RWPE1 (cell line): ENCODE measurements around the gene ATXN8OS.
"Not testable (repeated sequence)": the region's sequence is repeated elsewhere in the genome, so short reads cannot be mapped to it uniquely, and the experiment has no call there.

Experiments
- CTCF ChIA-PET: fragments of 350-600 bp; sonication (Branson Sonifier 250); formaldehyde crosslinking; extraction: SDS; loops from one replicate; lab custom pipeline; 2021; lab: Yijun Ruan, JAX
- POLR2A ChIA-PET: fragments of 400-600 bp; formaldehyde crosslinking; extraction: SDS; loops from one replicate; lab custom pipeline; 2020; ENCODE audit warnings: antibody characterized with exemption; ENCODE audit not compliant: low non-redundant PET; lab: Yijun Ruan, JAX
- DNase-seq: peaks from one replicate; pipeline ENCODE4 v3.0.0; 2012; ENCODE audit warnings: low spot score
- H3K27ac ChIP-seq: fragments of 450-650 bp; 2 replicates; pipeline ENCODE4 v1.5.1; 2017
- CTCF ChIP-seq: fragments of 450-650 bp; conservative IDR thresholded peaks from 2 replicates; pipeline ENCODE4 v1.5.1; 2017; ENCODE audit warnings: low read depth, mild to moderate bottlenecking

Gene ATXN8OS

GRCh38 chr13:70104481-70104880 lies 3.1 kb upstream of the ATXN8OS start:
- DNase-seq, result no peak
- CTCF ChIA-PET, result no interaction called here
- TF ChIP-seq CTCF, result no peak
- POLR2A ChIA-PET, result no interaction called here
- H3K27ac ChIP-seq, result no peak overlapping the region

- TF ChIP-seq CTCF, result no peak
- no peak overlapping the region for H3K27ac ChIP-seq
- POLR2A ChIA-PET, result no interaction called here
- no peak for DNase-seq
- CTCF ChIA-PET, result no interaction called here
These were observed 515 bp upstream of the ATXN8OS start for GRCh38 chr13:70107125-70107497.

GRCh38 chr13:70108356-70109105 lies 905 bp downstream of the ATXN8OS start, which contains the start of gene KLHL1:
Gene KLHL1 (minus strand): TSS chr13:70108452. CDS start chr13:70107699, 753 bp downstream.
- TF ChIP-seq CTCF, result no peak
- DNase-seq, result no peak
- H3K27ac ChIP-seq, result no peak within 1 kb of the TSS
- CTCF ChIA-PET, result no interaction called here
- POLR2A ChIA-PET, result no interaction called here

- H3K27ac ChIP-seq, result no peak overlapping the region
- CTCF ChIA-PET, result no interaction called here
- no peak for DNase-seq
- POLR2A ChIA-PET, result no interaction called here
- TF ChIP-seq CTCF, result no peak
These were observed 9.8 kb downstream of the ATXN8OS start for GRCh38 chr13:70117338-70117905.

GRCh38 chr13:70125693-70126092 lies 18.1 kb downstream of the ATXN8OS start:
- no peak for DNase-seq
- TF ChIP-seq CTCF, result no peak
- POLR2A ChIA-PET, result no interaction called here
- CTCF ChIA-PET, result no interaction called here
- no peak overlapping the region for H3K27ac ChIP-seq

GRCh38 chr13:70128098-70128497 lies 20.5 kb downstream of the ATXN8OS start:
- POLR2A ChIA-PET, result no interaction called here
- DNase-seq, result no peak
- no peak for TF ChIP-seq CTCF
- no peak overlapping the region for H3K27ac ChIP-seq
- CTCF ChIA-PET, result no interaction called here

GRCh38 chr13:70142658-70143057 lies 35.0 kb downstream of the ATXN8OS start:
- CTCF ChIA-PET, DNase-seq, H3K27ac ChIP-seq, POLR2A ChIA-PET: not testable (repeated sequence)
